Loucy (cell line): ENCODE data around the gene CYB5B.

Source experiments
- CTCF ChIP-seq: fragments of 200-600 bp; sonication (generic); conservative IDR thresholded peaks from 2 replicates; pipeline ENCODE4 v1.5.1; 2014; ENCODE audit warnings: mild to moderate bottlenecking, antibody characterized with exemption, low read length
- EZH2phosphoT487 ChIP-seq: fragments of 200-600 bp; IDR thresholded peaks from 2 replicates; pipeline ENCODE4 v1.6.1; 2018; ENCODE audit warnings: antibody characterized with exemption, mild to moderate bottlenecking, moderate library complexity, borderline replicate concordance

GRCh38 chr16:69376393-69377059 lies 47.9 kb upstream of the CYB5B start:
- no peak for TF ChIP-seq CTCF
- no peak for TF ChIP-seq EZH2phosphoT487
